Nephron (organoid): ENCODE data around the gene BRIP1.

Experiments used
- H3K27ac Mint-ChIP-seq, 3 experiments: 2 replicates each; pipeline ENCODE4 v1.8.0; 2020; ENCODE audit warnings: mixed read lengths in 3 of 3, mild to moderate bottlenecking in 2 of 3, moderate library complexity in 1 of 3
- H3K27me3 Mint-ChIP-seq: 2 replicates; pipeline ENCODE4 v1.8.0; 2021; ENCODE audit warnings: low read depth, mild to moderate bottlenecking, moderate library complexity, mixed read lengths
- H3K36me3 Mint-ChIP-seq: 2 replicates; pipeline ENCODE4 v1.8.0; 2020; ENCODE audit warnings: low read depth, mixed read lengths
- H3K4me1 Mint-ChIP-seq: 2 replicates; pipeline ENCODE4 v1.8.0; 2020; ENCODE audit warnings: mixed read lengths
- H3K4me3 Mint-ChIP-seq, 3 experiments: 2 replicates each; pipeline ENCODE4 v1.8.0; 2020; ENCODE audit warnings: mild to moderate bottlenecking in 3 of 3, mixed read lengths in 3 of 3, moderate library complexity in 2 of 3
- H3K9me3 Mint-ChIP-seq: 2 replicates; pipeline ENCODE4 v1.8.0; 2020; ENCODE audit warnings: mixed read lengths
- TF ChIP-seq, protein P1 (sequence below), 3 experiments: fragments of 200-600 bp; sonication (generic); IDR thresholded peaks; one replicate each; pipeline ENCODE4 v1.5.0; 2021; ENCODE audit warnings: antibody characterized with exemption in 3 of 3; ENCODE audit not compliant: unreplicated experiment in 3 of 3

Gene BRIP1

DNA sequence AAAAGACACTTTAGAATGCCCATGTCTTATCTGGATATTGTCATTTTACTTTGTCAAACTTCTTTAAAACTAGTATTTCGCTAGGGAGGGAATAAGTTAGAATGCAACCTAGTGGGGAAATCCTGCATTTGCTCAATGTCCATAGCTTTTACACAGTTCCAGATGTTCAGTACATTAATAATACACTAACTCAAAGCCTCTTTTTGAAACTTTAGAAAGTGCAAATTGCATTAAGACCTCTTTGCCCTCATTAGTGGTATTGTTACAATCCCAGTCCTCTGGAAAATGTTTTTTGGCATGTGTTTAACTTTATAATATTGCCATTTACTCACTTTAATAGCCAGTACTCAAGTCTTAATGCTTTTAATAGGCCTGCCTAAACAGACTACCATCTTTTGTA, 106.8 kb downstream of the BRIP1 start:
- TF ChIP-seq, protein P1, sequence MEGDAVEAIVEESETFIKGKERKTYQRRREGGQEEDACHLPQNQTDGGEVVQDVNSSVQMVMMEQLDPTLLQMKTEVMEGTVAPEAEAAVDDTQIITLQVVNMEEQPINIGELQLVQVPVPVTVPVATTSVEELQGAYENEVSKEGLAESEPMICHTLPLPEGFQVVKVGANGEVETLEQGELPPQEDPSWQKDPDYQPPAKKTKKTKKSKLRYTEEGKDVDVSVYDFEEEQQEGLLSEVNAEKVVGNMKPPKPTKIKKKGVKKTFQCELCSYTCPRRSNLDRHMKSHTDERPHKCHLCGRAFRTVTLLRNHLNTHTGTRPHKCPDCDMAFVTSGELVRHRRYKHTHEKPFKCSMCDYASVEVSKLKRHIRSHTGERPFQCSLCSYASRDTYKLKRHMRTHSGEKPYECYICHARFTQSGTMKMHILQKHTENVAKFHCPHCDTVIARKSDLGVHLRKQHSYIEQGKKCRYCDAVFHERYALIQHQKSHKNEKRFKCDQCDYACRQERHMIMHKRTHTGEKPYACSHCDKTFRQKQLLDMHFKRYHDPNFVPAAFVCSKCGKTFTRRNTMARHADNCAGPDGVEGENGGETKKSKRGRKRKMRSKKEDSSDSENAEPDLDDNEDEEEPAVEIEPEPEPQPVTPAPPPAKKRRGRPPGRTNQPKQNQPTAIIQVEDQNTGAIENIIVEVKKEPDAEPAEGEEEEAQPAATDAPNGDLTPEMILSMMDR (IDR thresholded peaks at IDR 0.05; ENCODE audit: unreplicated experiment in 3 of 3): no peak
- no peak overlapping the region for H3K4me3 Mint-ChIP-seq
- peaks cover 40% of the 10 kb centered on the region for H3K36me3 Mint-ChIP-seq
- H3K4me1 Mint-ChIP-seq: no peaks in the 10 kb centered on the region
- H3K27me3 Mint-ChIP-seq: no peaks in the 10 kb centered on the region
- peaks cover 18% of the 10 kb centered on the region for H3K9me3 Mint-ChIP-seq
- H3K27ac Mint-ChIP-seq: no peak overlapping the region

DNA sequence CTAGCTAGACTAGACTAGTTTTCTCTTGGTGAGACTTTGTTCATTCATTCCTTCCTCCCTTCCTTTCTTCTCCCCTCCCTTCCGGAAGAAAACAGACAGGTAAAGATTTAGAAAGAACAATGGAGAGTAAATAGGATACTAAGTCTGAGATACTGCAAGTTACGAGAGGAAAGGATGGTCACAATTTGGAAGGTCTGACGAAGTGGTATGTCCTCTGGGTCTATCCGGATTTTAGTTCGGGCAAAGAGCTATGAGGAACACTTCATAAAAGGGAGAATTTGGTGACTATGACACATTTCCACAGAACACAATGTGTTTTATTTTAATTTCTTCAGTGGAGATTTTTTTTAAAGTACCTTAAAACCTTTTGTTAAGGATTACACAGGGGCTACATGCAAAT, 107.7 kb downstream of the BRIP1 start:
- Mint-ChIP-seq H3K9me3 (peaks cover 13% of the 10 kb centered on the region), H3K36me3 (peaks cover 36% of the 10 kb centered on the region), H3K4me1 (no peaks in the 10 kb centered on the region), H3K27ac (no peak overlapping the region), H3K27me3 (no peaks in the 10 kb centered on the region), H3K4me3 (no peak overlapping the region)
- TF ChIP-seq, protein P1 (IDR thresholded peaks at IDR 0.05; ENCODE audit: unreplicated experiment in 3 of 3): no peak

DNA sequence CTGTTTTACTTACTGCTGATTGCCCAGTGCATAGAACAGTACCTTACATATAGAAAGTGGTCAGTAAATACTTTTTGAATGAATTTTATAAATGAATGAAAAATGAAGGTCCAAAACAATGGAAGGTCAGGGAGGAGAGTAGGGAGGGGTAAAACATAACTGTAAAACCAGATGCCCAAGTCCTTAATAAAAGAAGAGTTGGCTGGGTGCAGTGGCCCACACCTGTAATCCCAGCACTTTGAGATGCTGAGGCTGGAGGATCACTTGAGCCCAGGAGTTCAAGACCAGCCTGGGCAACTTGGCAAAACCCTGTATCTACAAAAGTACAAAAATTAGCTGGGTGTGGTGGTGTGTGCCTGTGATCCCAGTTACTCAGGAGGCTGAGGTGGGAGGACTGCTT, 108.2 kb downstream of the BRIP1 start:
- H3K36me3 Mint-ChIP-seq: peaks cover 32% of the 10 kb centered on the region
- H3K9me3 Mint-ChIP-seq: peaks cover 7% of the 10 kb centered on the region
- no peaks in the 10 kb centered on the region for H3K4me1 Mint-ChIP-seq
- no peaks in the 10 kb centered on the region for H3K27me3 Mint-ChIP-seq
- no peak overlapping the region for H3K4me3 Mint-ChIP-seq
- no peak overlapping the region for H3K27ac Mint-ChIP-seq
- TF ChIP-seq, protein P1 (IDR thresholded peaks at IDR 0.05; ENCODE audit: unreplicated experiment in 3 of 3): no peak

DNA sequence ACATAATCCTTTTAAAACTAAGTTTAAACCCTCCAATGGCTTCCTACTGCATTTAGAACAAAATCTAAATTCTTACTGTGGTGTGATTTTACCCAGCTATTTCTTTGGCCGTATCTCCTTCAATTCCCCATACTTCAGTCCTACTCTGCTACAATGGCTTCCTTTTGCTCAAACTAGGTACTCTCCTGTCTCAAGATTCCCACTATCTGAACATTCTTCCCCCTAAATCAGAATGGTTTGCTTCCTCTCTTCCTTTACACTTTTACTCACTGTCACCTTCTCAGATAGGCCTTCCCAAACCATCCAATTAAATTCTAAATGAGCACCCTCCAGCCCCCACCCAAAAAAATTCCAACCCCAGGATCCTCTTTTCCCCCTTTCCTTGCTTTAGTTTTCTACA, 109.2 kb downstream of the BRIP1 start:
- Mint-ChIP-seq H3K9me3 (peaks cover 5% of the 10 kb centered on the region), H3K27ac (no peak overlapping the region), H3K27me3 (no peaks in the 10 kb centered on the region), H3K4me3 (no peak overlapping the region), H3K4me1 (no peaks in the 10 kb centered on the region), H3K36me3 (peaks cover 33% of the 10 kb centered on the region)
- TF ChIP-seq, protein P1 (IDR thresholded peaks at IDR 0.05; ENCODE audit: unreplicated experiment in 3 of 3): no peak

DNA sequence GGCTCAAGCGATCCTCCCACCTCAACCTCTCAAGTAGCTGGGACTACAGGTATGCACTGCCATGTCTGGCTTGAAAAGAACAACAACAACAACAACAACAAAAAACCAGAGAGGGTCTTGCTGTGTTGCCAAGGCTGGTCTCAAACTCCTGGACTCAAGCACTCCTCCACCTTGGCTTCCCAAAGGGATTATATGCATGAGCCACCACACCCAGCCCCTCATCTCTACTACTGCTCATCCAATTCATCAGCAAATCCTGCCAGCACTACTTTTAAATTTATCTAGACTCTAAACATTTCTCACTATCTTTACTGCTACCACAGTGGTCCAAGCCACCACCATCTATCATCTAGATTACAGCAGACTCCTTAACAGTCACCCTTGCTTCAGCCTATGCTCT, 109.6 kb downstream of the BRIP1 start:
- Mint-ChIP-seq H3K4me3 (no peak overlapping the region), H3K27ac (no peak overlapping the region), H3K9me3 (peaks cover 5% of the 10 kb centered on the region), H3K36me3 (peaks cover 34% of the 10 kb centered on the region), H3K4me1 (no peaks in the 10 kb centered on the region), H3K27me3 (no peaks in the 10 kb centered on the region)
- TF ChIP-seq, protein P1 (IDR thresholded peaks at IDR 0.05; ENCODE audit: unreplicated experiment in 3 of 3): no peak

DNA sequence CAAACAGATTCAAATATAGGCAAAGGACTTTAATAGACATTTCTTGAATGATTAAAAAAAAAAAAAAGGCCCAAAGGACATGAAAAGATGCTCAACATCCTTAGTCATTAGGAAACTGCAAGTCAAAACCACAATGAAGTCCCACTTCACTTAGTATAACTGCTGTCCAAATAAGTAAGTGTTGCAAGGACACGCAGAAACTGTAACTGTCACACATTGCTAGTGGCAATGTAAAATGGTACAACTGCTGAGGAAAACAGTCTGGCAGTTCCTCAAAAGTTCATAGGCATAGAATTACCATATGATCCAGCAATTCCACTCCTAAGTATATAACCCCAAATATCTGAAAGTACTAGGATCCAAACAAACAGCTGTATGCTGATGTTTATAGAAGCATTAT, 112.7 kb downstream of the BRIP1 start:
- H3K9me3 Mint-ChIP-seq: peaks cover 26% of the 10 kb centered on the region
- H3K36me3 Mint-ChIP-seq: peaks cover 46% of the 10 kb centered on the region
- TF ChIP-seq, protein P1 (IDR thresholded peaks at IDR 0.05; ENCODE audit: unreplicated experiment in 3 of 3): no peak
- no peak overlapping the region for H3K4me3 Mint-ChIP-seq
- H3K27ac Mint-ChIP-seq: no peak overlapping the region
- H3K27me3 Mint-ChIP-seq: no peaks in the 10 kb centered on the region
- H3K4me1 Mint-ChIP-seq: no peaks in the 10 kb centered on the region
